AG10803 (cell line): ENCODE results near the gene TREML4.
A peak's percentile ranks its signal among the peaks of the same experiment; 100 is the strongest.

Experiments used
- DNase-seq: peaks from one replicate; pipeline ENCODE4 v3.0.0; 2010; ENCODE audit warnings: low read depth
- H3K4me3 ChIP-seq: 2 replicates; pipeline ENCODE4 v1.5.1; 2011; ENCODE audit warnings: mild to moderate bottlenecking, low read length, control low read depth
- CTCF ChIP-seq: conservative IDR thresholded peaks from 2 replicates; pipeline ENCODE4 v1.5.1; 2011; ENCODE audit warnings: mild to moderate bottlenecking, low read length, control low read depth, inconsistent platforms

Gene TREML4

GRCh38 chr6:41222513-41222912 lies 5.6 kb upstream of the TREML4 start:
- H3K4me3 ChIP-seq = no peak overlapping the region
- no peak for DNase-seq
- TF ChIP-seq CTCF = no peak

- H3K4me3 ChIP-seq = no peak overlapping the region
- TF ChIP-seq CTCF = no peak
- no peak for DNase-seq
Measured at GRCh38 chr6:41224800-41225199, 3.3 kb upstream of the TREML4 start.

- DNase-seq = no peak
- no peak overlapping the region for H3K4me3 ChIP-seq
- TF ChIP-seq CTCF = no peak
Measured at GRCh38 chr6:41226752-41227151, 1.4 kb upstream of the TREML4 start.

- H3K4me3 ChIP-seq = no peak overlapping the region
- no peak for TF ChIP-seq CTCF
- peak; percentile 2 for DNase-seq
Measured at GRCh38 chr6:41228616-41229015, 467 bp downstream of the TREML4 start.

GRCh38 chr6:41229721-41230120 lies 1.6 kb downstream of the TREML4 start:
- DNase-seq = no peak

GRCh38 chr6:41231246-41231645 lies 3.1 kb downstream of the TREML4 start:
- H3K4me3 ChIP-seq = no peak overlapping the region
- TF ChIP-seq CTCF = no peak
- no peak for DNase-seq

More at GRCh38 chr6:41229721-41230120, 1.6 kb downstream of the TREML4 start:
- H3K4me3 ChIP-seq = no peak overlapping the region
- no peak for TF ChIP-seq CTCF

- TF ChIP-seq CTCF = no peak
- H3K4me3 ChIP-seq = no peak overlapping the region
- DNase-seq = no peak
Measured at GRCh38 chr6:41232667-41233066, 4.5 kb downstream of the TREML4 start.
